Stimulated activated naive CD8-positive, alpha-beta T cell treated with anti-CD3 and anti-CD28 coated beads, Interleukin-15, amount 100 ng/mL, for 72 hours (primary cell): ENCODE measurements around the gene VIPR2.

ENCODE experiments used
- ATAC-seq: fragments of 150-1000 bp; cut with Tn5 transposase; 2 replicates; pipeline ENCODE4 v1.10.0; 2021; ENCODE audit warnings: mild to moderate bottlenecking, moderate library complexity
- DNase-seq, 2 donors: peaks; one replicate each; pipeline ENCODE4 v3.0.0; 2021 to 2022
- H3K27ac Mint-ChIP-seq, 2 donors: one replicate each; pipeline ENCODE4 v1.8.0; 2022; ENCODE audit warnings: mild to moderate bottlenecking in 2 of 2, mixed read lengths in 2 of 2, moderate library complexity in 2 of 2
- H3K27me3 Mint-ChIP-seq: one replicate; pipeline ENCODE4 v1.8.0; 2022; ENCODE audit warnings: mixed read lengths
- H3K4me1 Mint-ChIP-seq: one replicate; pipeline ENCODE4 v1.8.0; 2022; ENCODE audit warnings: mild to moderate bottlenecking, mixed read lengths
- H3K4me3 Mint-ChIP-seq, 2 donors: one replicate each; pipeline ENCODE4 v1.8.0; 2022; ENCODE audit warnings: mild to moderate bottlenecking in 2 of 2, mixed read lengths in 2 of 2, moderate library complexity in 1 of 2
- H3K9me3 Mint-ChIP-seq, 2 donors: one replicate each; pipeline ENCODE4 v1.8.0; 2022; ENCODE audit warnings: mixed read lengths in 2 of 2

VIPR2 gene

GRCh38 chr7:159024280-159024951, 120.3 kb downstream of the VIPR2 start:
- DNase-seq (no peak), ATAC-seq (no peak)
- Mint-ChIP-seq H3K9me3 (peaks cover 0 to 7% of the 10 kb centered on the region in 2 donors), H3K27me3 (peaks cover 64% of the 10 kb centered on the region), H3K4me1 (peaks cover 33% of the 10 kb centered on the region), H3K27ac (no peak overlapping the region), H3K4me3 (no peak overlapping the region)

GRCh38 chr7:159023746-159024145, 120.9 kb downstream of the VIPR2 start:
- DNase-seq (no peak), ATAC-seq (peak; percentile 13)
- peaks cover 39% of the 10 kb centered on the region for H3K4me1 Mint-ChIP-seq
- H3K27me3 Mint-ChIP-seq: peaks cover 58% of the 10 kb centered on the region
- no peak overlapping the region for H3K27ac Mint-ChIP-seq
- H3K4me3 Mint-ChIP-seq: no peak overlapping the region
- H3K9me3 Mint-ChIP-seq: peaks cover 0 to 11% of the 10 kb centered on the region in 2 donors

GRCh38 chr7:159023206-159023605, 121.5 kb downstream of the VIPR2 start:
- Mint-ChIP-seq H3K9me3 (peaks cover 0 to 16% of the 10 kb centered on the region in 2 donors), H3K4me3 (no peak overlapping the region), H3K4me1 (peaks cover 44% of the 10 kb centered on the region), H3K27me3 (peaks cover 53% of the 10 kb centered on the region), H3K27ac (no peak overlapping the region)
- no peak for ATAC-seq
- DNase-seq: no peak

GRCh38 chr7:159022238-159022993, 122.3 kb downstream of the VIPR2 start:
- Mint-ChIP-seq H3K4me3 (no peak overlapping the region), H3K4me1 (peaks cover 50% of the 10 kb centered on the region), H3K27me3 (peaks cover 49% of the 10 kb centered on the region), H3K27ac (no peak overlapping the region), H3K9me3 (peaks cover 0 to 16% of the 10 kb centered on the region in 2 donors)
- ATAC-seq: no peak
- no peak for DNase-seq

GRCh38 chr7:159020987-159021386, 123.7 kb downstream of the VIPR2 start:
- H3K27me3 Mint-ChIP-seq: peaks cover 35% of the 10 kb centered on the region
- H3K27ac Mint-ChIP-seq: no peak overlapping the region
- DNase-seq: no peak
- H3K4me3 Mint-ChIP-seq: no peak overlapping the region
- H3K4me1 Mint-ChIP-seq: peaks cover 42% of the 10 kb centered on the region
- H3K9me3 Mint-ChIP-seq: peaks cover 0 to 16% of the 10 kb centered on the region in 2 donors
- no peak for ATAC-seq

- H3K4me3 Mint-ChIP-seq: peak overlapping the region in 1 of 2 donors; percentile 14
- H3K9me3 Mint-ChIP-seq: peaks cover 0 to 16% of the 10 kb centered on the region in 2 donors
- peaks cover 19% of the 10 kb centered on the region for H3K27me3 Mint-ChIP-seq
- DNase-seq: no peak
- H3K4me1 Mint-ChIP-seq: peaks cover 40% of the 10 kb centered on the region
- ATAC-seq: peak; percentile 29
- H3K27ac Mint-ChIP-seq: no peak overlapping the region
Observed at GRCh38 chr7:159019111-159019510, 125.6 kb downstream of the VIPR2 start.

- DNase-seq (peak; percentile 18 to 32), ATAC-seq (peak; percentile 96)
- H3K4me3 Mint-ChIP-seq: peak overlapping the region in 1 of 2 donors; percentile 3
- peaks cover 30% of the 10 kb centered on the region for H3K4me1 Mint-ChIP-seq
- no peak overlapping the region for H3K27ac Mint-ChIP-seq
- H3K9me3 Mint-ChIP-seq: peaks cover 0 to 16% of the 10 kb centered on the region in 2 donors
- H3K27me3 Mint-ChIP-seq: peaks cover 6% of the 10 kb centered on the region
Observed at GRCh38 chr7:159017741-159018140, 126.9 kb downstream of the VIPR2 start.

- H3K27ac Mint-ChIP-seq: no peak overlapping the region
- H3K27me3 Mint-ChIP-seq: peaks cover under 1% of the 10 kb centered on the region
- DNase-seq: no peak
- H3K9me3 Mint-ChIP-seq: peaks cover 0 to 16% of the 10 kb centered on the region in 2 donors
- no peak for ATAC-seq
- no peak overlapping the region for H3K4me3 Mint-ChIP-seq
- peaks cover 24% of the 10 kb centered on the region for H3K4me1 Mint-ChIP-seq
Observed at GRCh38 chr7:159017210-159017609, 127.5 kb downstream of the VIPR2 start.

DNA sequence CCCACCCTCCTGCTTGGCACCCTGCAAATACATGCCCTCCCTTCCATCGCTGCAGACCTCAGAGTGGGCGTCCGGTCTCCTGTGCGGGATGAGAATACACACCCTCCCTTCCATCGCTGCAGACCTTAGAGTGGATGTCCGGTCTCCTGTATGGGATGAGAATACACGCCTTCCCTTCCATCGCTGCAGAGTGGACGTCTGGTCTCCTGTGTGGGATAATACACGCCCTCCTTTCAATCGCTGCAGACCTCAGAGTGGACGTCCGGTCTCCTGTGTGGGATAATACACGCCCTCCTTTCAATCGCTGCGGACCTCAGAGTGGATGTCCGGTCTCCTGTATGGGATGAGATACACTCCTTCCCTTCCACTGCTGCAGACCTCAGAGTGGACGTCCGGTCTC, 128.1 kb downstream of the VIPR2 start:
- H3K4me3 Mint-ChIP-seq: no peak overlapping the region
- H3K9me3 Mint-ChIP-seq: peaks cover 0 to 16% of the 10 kb centered on the region in 2 donors
- H3K27ac Mint-ChIP-seq: no peak overlapping the region
- DNase-seq (no peak), ATAC-seq (no peak)
- peaks cover 1% of the 10 kb centered on the region for H3K27me3 Mint-ChIP-seq
- peaks cover 24% of the 10 kb centered on the region for H3K4me1 Mint-ChIP-seq

- Mint-ChIP-seq H3K27ac (peak overlapping the region in 1 of 2 donors; percentile 85), H3K27me3 (peaks cover 10% of the 10 kb centered on the region), H3K4me1 (peaks cover 24% of the 10 kb centered on the region), H3K4me3 (no peak overlapping the region), H3K9me3 (peaks cover 0 to 16% of the 10 kb centered on the region in 2 donors)
- ATAC-seq (no peak), DNase-seq (no peak)
Observed at GRCh38 chr7:159015454-159016410, 128.9 kb downstream of the VIPR2 start.

DNA sequence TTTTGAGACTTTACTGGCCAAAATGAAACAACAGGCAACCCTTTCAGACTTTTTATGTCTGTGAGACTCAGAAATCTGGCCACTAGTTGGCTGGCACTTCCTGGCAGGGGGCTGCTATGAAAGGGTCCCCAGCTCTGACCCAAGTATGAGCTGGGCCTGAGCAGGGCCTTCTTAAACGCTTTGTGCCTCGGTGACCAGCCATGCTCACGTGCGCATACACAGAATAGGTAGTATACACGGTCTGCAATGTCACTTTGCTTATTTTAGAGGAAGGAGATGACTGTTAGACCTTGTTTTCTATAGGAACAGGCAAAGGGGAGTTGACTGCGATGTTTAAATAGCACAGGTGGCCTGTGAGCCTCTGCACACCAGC, 129.6 kb downstream of the VIPR2 start:
- ATAC-seq (no peak), DNase-seq (no peak)
- Mint-ChIP-seq H3K9me3 (peaks cover 0 to 10% of the 10 kb centered on the region in 2 donors), H3K4me1 (peaks cover 24% of the 10 kb centered on the region), H3K27ac (peak overlapping the region in 1 of 2 donors; percentile 85), H3K4me3 (no peak overlapping the region), H3K27me3 (peaks cover 16% of the 10 kb centered on the region)

- ATAC-seq: no peak
- Mint-ChIP-seq H3K4me1 (peaks cover 24% of the 10 kb centered on the region), H3K27ac (no peak overlapping the region), H3K9me3 (peaks cover 0 to 9% of the 10 kb centered on the region in 2 donors), H3K27me3 (peaks cover 19% of the 10 kb centered on the region), H3K4me3 (no peak overlapping the region)
- no peak for DNase-seq
Observed at GRCh38 chr7:159014297-159015062, 130.2 kb downstream of the VIPR2 start.

DNA sequence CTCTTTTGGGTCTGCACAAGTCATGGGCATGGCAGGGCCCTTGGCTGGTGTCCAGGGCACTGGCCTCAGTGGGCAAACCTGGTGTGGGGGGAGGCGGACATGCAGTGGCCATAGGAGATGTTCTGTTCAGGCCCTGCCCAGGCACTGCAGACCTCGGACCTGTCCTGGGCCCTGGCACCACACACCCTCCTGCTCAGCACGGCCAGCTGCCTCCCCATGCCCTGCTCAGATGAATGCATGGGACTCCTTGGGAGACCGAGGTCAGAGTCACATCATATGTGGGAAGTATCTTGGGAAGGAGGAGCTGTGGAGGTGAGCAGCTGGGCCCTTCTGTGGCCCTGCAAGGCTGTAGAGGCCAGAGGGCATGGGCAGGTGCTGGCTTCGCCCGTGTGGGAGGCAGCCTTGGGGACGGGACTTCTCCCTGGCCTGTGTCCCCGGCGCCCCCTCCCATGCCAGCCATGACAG, 130.8 kb downstream of the VIPR2 start:
- H3K9me3 Mint-ChIP-seq: peaks cover 0 to 6% of the 10 kb centered on the region in 2 donors
- no peak overlapping the region for H3K27ac Mint-ChIP-seq
- H3K4me3 Mint-ChIP-seq: no peak overlapping the region
- ATAC-seq (no peak), DNase-seq (no peak)
- H3K27me3 Mint-ChIP-seq: peaks cover 19% of the 10 kb centered on the region
- H3K4me1 Mint-ChIP-seq: peaks cover 19% of the 10 kb centered on the region

GRCh38 chr7:159013181-159013690, 131.4 kb downstream of the VIPR2 start:
- no peak overlapping the region for H3K4me3 Mint-ChIP-seq
- H3K9me3 Mint-ChIP-seq: no peaks in the 10 kb centered on the region
- H3K27ac Mint-ChIP-seq: peak overlapping the region in 1 of 2 donors; percentile 31
- peaks cover 13% of the 10 kb centered on the region for H3K4me1 Mint-ChIP-seq
- no peak for DNase-seq
- peaks cover 19% of the 10 kb centered on the region for H3K27me3 Mint-ChIP-seq
- no peak for ATAC-seq
